Small intestine (tissue), 16 donors: ENCODE results near the gene SSH3. TPM values are rescaled to one million over a fixed set of nuclear protein-coding genes. Genes with fewer than 3 reads are reported as not detected.

ENCODE experiments used
- DNase-seq, 2 donors: peaks; one replicate each; pipeline versions ENCODE4 v3.0.0 to v3.0.0-alpha.2; 2013
- FAIRE-seq: peaks from 2 replicates; lab custom pipeline; 2012; peaks lifted over from hg19 to GRCh38; lab: Jason Lieb, UNC
- H3K27ac ChIP-seq, 3 donors: one replicate each; pipeline ENCODE4 v1.5.1; 2013; ENCODE audit warnings: low read length in 2 of 3, mild to moderate bottlenecking in 2 of 3, control low read depth in 1 of 3, inconsistent platforms in 1 of 3, low read depth in 1 of 3, moderate library complexity in 1 of 3
- H3K27me3 ChIP-seq, 3 donors: one replicate each; pipeline ENCODE4 v1.6.1; 2013; ENCODE audit warnings: low read length in 3 of 3, inconsistent platforms in 1 of 3; ENCODE audit not compliant: control insufficient read depth in 3 of 3, insufficient read depth in 3 of 3
- H3K36me3 ChIP-seq, 3 donors: one replicate each; pipeline ENCODE4 v1.6.1; 2013; ENCODE audit warnings: low read length in 3 of 3, inconsistent platforms in 1 of 3, low read depth in 1 of 3, mild to moderate bottlenecking in 1 of 3, moderate library complexity in 1 of 3; ENCODE audit not compliant: control insufficient read depth in 3 of 3, insufficient read depth in 2 of 3
- H3K4me1 ChIP-seq, 3 donors: one replicate each; pipeline ENCODE4 v1.6.1; 2013; ENCODE audit warnings: low read length in 2 of 3, inconsistent platforms in 1 of 3, low read depth in 1 of 3, mild to moderate bottlenecking in 1 of 3, moderate library complexity in 1 of 3; ENCODE audit not compliant: control insufficient read depth in 3 of 3, insufficient read depth in 2 of 3
- H3K4me3 ChIP-seq, 3 donors: one replicate each; pipeline ENCODE4 v1.5.1; 2013; ENCODE audit warnings: low read length in 3 of 3, control low read depth in 1 of 3, inconsistent platforms in 1 of 3, low read depth in 1 of 3, mild to moderate bottlenecking in 1 of 3, moderate library complexity in 1 of 3
- H3K9me3 ChIP-seq, 2 donors: one replicate each; pipeline ENCODE4 v1.6.1; 2013; ENCODE audit warnings: low read depth in 1 of 2, low read length in 1 of 2; ENCODE audit not compliant: control insufficient read depth in 2 of 2, insufficient read depth in 1 of 2
- WGBS, 3 donors: extraction: QIAGEN DNeasy Blood & Tissue Kit; methylation state at CpG; one replicate each; pipeline ENCODE4 v1.1.7; 2013; 5-methylcytosine and 5-hydroxymethylcytosine counted together
- long read RNA-seq, 10 donors: transcript quantifications; one replicate each; lab custom pipeline, GENCODE V29; 2026
- polyA plus RNA-seq, 4 donors: library from polyadenylated mRNA; stranded (reverse) in 3 of 4; unstranded in 1 of 4; fragments of 200-250 nt in 3 of 4; fragments of 120-200 nt in 1 of 4; gene quantifications; one replicate each; pipeline versions ENCODE4 v1.2.1 to v1.2.3, GENCODE V29; 2013
- donor health status: healthy with polysubstance abuse.
- donor health status: control.
- donor health status: control.
- donor health status: Bipolar disorder and iron deficiency.
- donor health status: healthy.

The SSH3 gene
- 10 to 100 TPM; 27.5 to 55.2 (median 32.7) TPM for polyA plus RNA-seq
- long read RNA-seq, donor 1, transcript SSH3-201 (14 exons, 2,871 nt): major isoform, 8 of 10 reads
- long read RNA-seq, donor 1, partial matches to known transcripts: 0 of 10 reads
- long read RNA-seq, donor 1, other reads (novel, unspliced or antisense): 0 of 10 reads
- long read RNA-seq, donor 2, partial matches to known transcripts: 0 of 1 reads
- long read RNA-seq, donor 2, other reads (novel, unspliced or antisense): 0 of 1 reads
- long read RNA-seq, donor 3, partial matches to known transcripts: 0 of 1 reads
- long read RNA-seq, donor 3, other reads (novel, unspliced or antisense): 0 of 1 reads
- long read RNA-seq, donor 4: 0 reads
- long read RNA-seq, donor 5: 0 reads
- long read RNA-seq, donor 6, partial matches to known transcripts: 0 of 1 reads
- long read RNA-seq, donor 6, other reads (novel, unspliced or antisense): 0 of 1 reads
- long read RNA-seq, donor 7: 0 reads
- long read RNA-seq, donor 8: 0 reads
- long read RNA-seq, donor 9, partial matches to known transcripts: 0 of 1 reads
- long read RNA-seq, donor 9, other reads (novel, unspliced or antisense): 0 of 1 reads
- long read RNA-seq, donor 10, partial matches to known transcripts: 0 of 3 reads
- long read RNA-seq, donor 10, other reads (novel, unspliced or antisense): 0 of 3 reads

GRCh38 chr11:67303132-67303834 lies at the start of gene SSH3:
TSS of gene SSH3 (plus strand) at chr11:67303530. CDS start at chr11:67303626, 96 bp downstream.
- DNase-seq (peak; percentile 93 to 94), FAIRE-seq (no peak)
- no peaks in the 10 kb centered on the region for H3K27me3 ChIP-seq
- peak within 1 kb of the TSS; percentile 64 to 93 (median 84) for H3K4me3 ChIP-seq
- peak within 1 kb of the TSS; percentile 80 to 87 (median 83) for H3K27ac ChIP-seq
- H3K9me3 ChIP-seq: no peaks in the 10 kb centered on the region
- H3K36me3 ChIP-seq: peaks cover 2 to 65% (median 7%) of the 10 kb centered on the region in 3 donors
- H3K4me1 ChIP-seq: peaks cover 0 to 19% (median 0%) of the 10 kb centered on the region in 3 donors
- 0 to 2% (median 1%) methylated on average over 39 to 65 of the region's 65 CpGs for WGBS, 3 donors

GRCh38 chr11:67253872-67254624 lies 49.3 kb upstream of the SSH3 start:
- Histone ChIP-seq H3K4me3 (no peak overlapping the region), H3K9me3 (no peaks in the 10 kb centered on the region), H3K27ac (peak overlapping the region in 1 of 3 donors; percentile 14), H3K27me3 (no peaks in the 10 kb centered on the region), H3K36me3 (peaks cover 30 to 78% (median 58%) of the 10 kb centered on the region in 3 donors), H3K4me1 (peaks cover 0 to 9% (median 0%) of the 10 kb centered on the region in 3 donors)
- DNase-seq (peak in 1 of 2 donors; percentile 36), FAIRE-seq (no peak)
- 94% methylated on average over 14 of the region's 14 CpGs for WGBS, 3 donors

- Histone ChIP-seq H3K27ac (no peak overlapping the region), H3K36me3 (peaks cover 30 to 74% (median 53%) of the 10 kb centered on the region in 3 donors), H3K4me1 (peaks cover 0 to 9% (median 0%) of the 10 kb centered on the region in 3 donors), H3K9me3 (no peaks in the 10 kb centered on the region), H3K4me3 (no peak overlapping the region), H3K27me3 (no peaks in the 10 kb centered on the region)
- FAIRE-seq (no peak), DNase-seq (no peak)
- 85 to 90% (median 86%) methylated on average over 15 of the region's 15 CpGs for WGBS, 3 donors
These were observed 48.5 kb upstream of the SSH3 start for GRCh38 chr11:67254798-67255197.

- no peaks in the 10 kb centered on the region for H3K9me3 ChIP-seq
- H3K4me1 ChIP-seq: peaks cover 0 to 9% (median 0%) of the 10 kb centered on the region in 3 donors
- 85 to 92% (median 92%) methylated on average over 10 of the region's 10 CpGs for WGBS, 3 donors
- no peaks in the 10 kb centered on the region for H3K27me3 ChIP-seq
- no peak for FAIRE-seq
- H3K27ac ChIP-seq: no peak overlapping the region
- DNase-seq: no peak
- peaks cover 25 to 69% (median 48%) of the 10 kb centered on the region in 3 donors for H3K36me3 ChIP-seq
- H3K4me3 ChIP-seq: no peak overlapping the region
These were observed 48.0 kb upstream of the SSH3 start for GRCh38 chr11:67255353-67255752.

GRCh38 chr11:67255864-67256263 lies 47.5 kb upstream of the SSH3 start:
- peaks cover 20 to 63% (median 43%) of the 10 kb centered on the region in 3 donors for H3K36me3 ChIP-seq
- H3K4me1 ChIP-seq: peaks cover 0 to 14% (median 0%) of the 10 kb centered on the region in 3 donors

GRCh38 chr11:67256477-67257135 lies 46.7 kb upstream of the SSH3 start:
- H3K27me3 ChIP-seq: no peaks in the 10 kb centered on the region
- peaks cover 0 to 18% (median 0%) of the 10 kb centered on the region in 3 donors for H3K4me1 ChIP-seq
- H3K27ac ChIP-seq: no peak overlapping the region
- no peak overlapping the region for H3K4me3 ChIP-seq
- no peaks in the 10 kb centered on the region for H3K9me3 ChIP-seq
- FAIRE-seq (no peak), DNase-seq (no peak)
- 77 to 82% (median 78%) methylated on average over 5 of the region's 5 CpGs for WGBS, 3 donors
- peaks cover 19 to 60% (median 38%) of the 10 kb centered on the region in 3 donors for H3K36me3 ChIP-seq

More at GRCh38 chr11:67255864-67256263, 47.5 kb upstream of the SSH3 start:
- DNase-seq: no peak
- FAIRE-seq: no peak
- Histone ChIP-seq H3K9me3 (no peaks in the 10 kb centered on the region), H3K27ac (no peak overlapping the region), H3K27me3 (no peaks in the 10 kb centered on the region), H3K4me3 (no peak overlapping the region)
- WGBS, 3 donors: 91 to 96% (median 91%) methylated on average over 5 to 8 of the region's 8 CpGs

GRCh38 chr11:67260406-67260805 lies 42.9 kb upstream of the SSH3 start:
- H3K4me3 ChIP-seq: no peak overlapping the region
- peaks cover 3 to 26% (median 7%) of the 10 kb centered on the region in 3 donors for H3K36me3 ChIP-seq
- no peaks in the 10 kb centered on the region for H3K9me3 ChIP-seq
- FAIRE-seq (no peak), DNase-seq (no peak)
- WGBS, 3 donors: 74 to 84% (median 79%) methylated on average over 6 of the region's 6 CpGs
- peaks cover 0 to 24% (median 0%) of the 10 kb centered on the region in 3 donors for H3K4me1 ChIP-seq
- H3K27ac ChIP-seq: no peak overlapping the region
- no peaks in the 10 kb centered on the region for H3K27me3 ChIP-seq
